Activated CD4-positive, CD25-positive, alpha-beta regulatory T cell treated with anti-CD3 and anti-CD28 coated beads, Interleukin-2, amount 50 U/mL, for 16 hours (primary cell): ENCODE results near the gene RPL10L.

Source experiments
- DNase-seq: peaks from one replicate; pipeline ENCODE4 v3.0.0-alpha.2; 2020; ENCODE audit warnings: low read depth, low spot score

RPL10L gene

GRCh38 chr14:46651526-46652144 lies at the start of gene RPL10L:
RPL10L (minus strand) TSS chr14:46651781; CDS start chr14:46651736, 45 bp downstream.
- DNase-seq, result no peak

GRCh38 chr14:46691819-46692218 lies 40.2 kb upstream of the RPL10L start:
- no peak for DNase-seq

GRCh38 chr14:46686652-46687051 lies 35.1 kb upstream of the RPL10L start:
- DNase-seq, result no peak

- no peak for DNase-seq
Measured at GRCh38 chr14:46672128-46672527, 20.5 kb upstream of the RPL10L start.

- no peak for DNase-seq
Measured at GRCh38 chr14:46663382-46663781, 11.8 kb upstream of the RPL10L start.

GRCh38 chr14:46661728-46662127 lies 10.1 kb upstream of the RPL10L start:
- DNase-seq, result no peak

GRCh38 chr14:46653031-46653755 lies 1.6 kb upstream of the RPL10L start:
- DNase-seq, result no peak

GRCh38 chr14:46646796-46647195 lies 4.8 kb downstream of the RPL10L start:
- no peak for DNase-seq

GRCh38 chr14:46626876-46627275 lies 24.7 kb downstream of the RPL10L start:
- no peak for DNase-seq
